ENCODE results near the gene KEAP1. TPM values are rescaled to one million over a fixed set of nuclear protein-coding genes. Genes with fewer than 3 reads are reported as not detected.
"Not testable (repeated sequence)": the region's sequence is repeated elsewhere in the genome, so short reads cannot be mapped to it uniquely, and the experiment has no call there.

The KEAP1 gene
- total and polyA plus RNA-seq, 2 donors from 2014 or later: 60.8 to 79.4 TPM

GRCh38 chr19:10460714-10461046 is 42.5 kb downstream of the KEAP1 start:
- Histone ChIP-seq H3K4me1 (ENCODE audit: control insufficient read depth in 2 of 3, insufficient read depth in 2 of 3, low read depth in 1 of 3, low read length in 3 of 3) (peaks cover 0 to 3% (median 0%) of the 10 kb centered on the region in 3 donors), H3K27ac (ENCODE audit: low read depth in 2 of 2, low read length in 2 of 2) (no peak overlapping the region), H3K9ac (ENCODE audit: low read length in 3 of 3) (no peak overlapping the region), H3K9me3 (ENCODE audit: control insufficient read depth in 2 of 3, insufficient read depth in 1 of 3, low read length in 3 of 3) (no peaks in the 10 kb centered on the region), H3K36me3 (ENCODE audit: control insufficient read depth in 2 of 3, insufficient read depth in 3 of 3, low read length in 3 of 3) (no peaks in the 10 kb centered on the region), H3K4me3 (ENCODE audit: low read length in 3 of 3) (no peak overlapping the region), H3K27me3 (ENCODE audit: control insufficient read depth, insufficient read depth, low read length) (no peaks in the 10 kb centered on the region)
- intact Hi-C loops (cut with DNase I): no loop called here
- no peak for TF ChIP-seq CTCF (IDR thresholded peaks at IDR 0.05; ENCODE audit: borderline replicate concordance, extremely low read depth, insufficient read depth)
- FAIRE-seq (no peak), DNase-seq (no peak)

DNA sequence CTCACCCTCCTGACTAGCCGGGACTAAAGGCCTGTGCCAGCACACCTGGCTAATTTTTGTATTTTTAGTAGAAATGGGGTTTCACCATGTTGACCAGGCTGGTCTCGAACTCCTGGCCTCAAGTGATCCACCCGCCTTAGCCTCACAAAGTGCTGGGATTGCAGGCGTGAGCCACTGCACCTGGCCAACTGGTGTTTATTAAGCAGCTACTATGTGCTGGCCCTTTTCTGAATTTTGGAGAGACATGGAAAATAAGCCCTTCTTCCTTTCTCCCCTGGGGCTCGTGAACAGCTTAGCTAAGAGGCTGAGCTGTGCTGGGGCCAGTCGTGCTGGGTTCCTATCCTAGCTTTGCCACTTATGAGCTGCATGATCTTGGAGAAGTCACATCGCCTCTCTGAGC is 44.4 kb downstream of the KEAP1 start:
- H3K27me3 ChIP-seq (ENCODE audit: control insufficient read depth, insufficient read depth, low read length); H3K4me1 ChIP-seq (ENCODE audit: control insufficient read depth in 2 of 3, insufficient read depth in 2 of 3, low read depth in 1 of 3, low read length in 3 of 3); FAIRE-seq; H3K36me3 ChIP-seq (ENCODE audit: control insufficient read depth in 2 of 3, insufficient read depth in 3 of 3, low read length in 3 of 3); H3K9me3 ChIP-seq (ENCODE audit: control insufficient read depth in 2 of 3, insufficient read depth in 1 of 3, low read length in 3 of 3); H3K27ac ChIP-seq (ENCODE audit: low read depth in 2 of 2, low read length in 2 of 2); H3K9ac ChIP-seq (ENCODE audit: low read length in 3 of 3); DNase-seq; intact Hi-C loops (cut with DNase I); H3K4me3 ChIP-seq (ENCODE audit: low read length in 3 of 3): not testable (repeated sequence)

GRCh38 chr19:10454267-10454666 is 48.9 kb downstream of the KEAP1 start:
- intact Hi-C loops (cut with DNase I): no loop called here
- Histone ChIP-seq H3K27me3 (ENCODE audit: control insufficient read depth, insufficient read depth, low read length) (no peaks in the 10 kb centered on the region), H3K4me1 (ENCODE audit: control insufficient read depth in 2 of 3, insufficient read depth in 2 of 3, low read depth in 1 of 3, low read length in 3 of 3) (no peaks in the 10 kb centered on the region), H3K27ac (ENCODE audit: low read depth in 2 of 2, low read length in 2 of 2) (no peak overlapping the region), H3K4me3 (ENCODE audit: low read length in 3 of 3) (no peak overlapping the region), H3K9ac (ENCODE audit: low read length in 3 of 3) (no peak overlapping the region), H3K9me3 (ENCODE audit: control insufficient read depth in 2 of 3, insufficient read depth in 1 of 3, low read length in 3 of 3) (no peaks in the 10 kb centered on the region), H3K36me3 (ENCODE audit: control insufficient read depth in 2 of 3, insufficient read depth in 3 of 3, low read length in 3 of 3) (no peaks in the 10 kb centered on the region)
- TF ChIP-seq CTCF (IDR thresholded peaks at IDR 0.05; ENCODE audit: borderline replicate concordance, extremely low read depth, insufficient read depth): no peak
- FAIRE-seq: no peak
- DNase-seq: peak in 4 of 5 donors; percentile 50 to 77 (median 65)

- no peaks in the 10 kb centered on the region for H3K4me1 ChIP-seq (ENCODE audit: control insufficient read depth in 2 of 3, insufficient read depth in 2 of 3, low read depth in 1 of 3, low read length in 3 of 3)
- no peak for TF ChIP-seq CTCF (IDR thresholded peaks at IDR 0.05; ENCODE audit: borderline replicate concordance, extremely low read depth, insufficient read depth)
- no peak overlapping the region for H3K27ac ChIP-seq (ENCODE audit: low read depth in 2 of 2, low read length in 2 of 2)
- no peak overlapping the region for H3K4me3 ChIP-seq (ENCODE audit: low read length in 3 of 3)
- no peak overlapping the region for H3K9ac ChIP-seq (ENCODE audit: low read length in 3 of 3)
- FAIRE-seq (no peak), DNase-seq (no peak)
- H3K36me3 ChIP-seq (ENCODE audit: control insufficient read depth in 2 of 3, insufficient read depth in 3 of 3, low read length in 3 of 3): peaks cover 0 to under 1% (median 0%) of the 10 kb centered on the region in 3 donors
- no peaks in the 10 kb centered on the region for H3K27me3 ChIP-seq (ENCODE audit: control insufficient read depth, insufficient read depth, low read length)
- intact Hi-C loops (cut with DNase I): no loop called here
- H3K9me3 ChIP-seq (ENCODE audit: control insufficient read depth in 2 of 3, insufficient read depth in 1 of 3, low read length in 3 of 3): no peaks in the 10 kb centered on the region
These were observed 49.3 kb downstream of the KEAP1 start for GRCh38 chr19:10453852-10454251.

All from kidney (tissue), 14 donors.